Dendritic cell treated with granulocyte-macrophage colony-stimulating factor and Interleukin-4, amounts not matched to agents 40 ng/mL and 50 ng/mL, for 4 days (primary cell): ENCODE measurements around the gene ZNF155.
"Not testable (repeated sequence)": the region's sequence is repeated elsewhere in the genome, so short reads cannot be mapped to it uniquely, and the experiment has no call there.

ENCODE experiments used
- H3K27ac Mint-ChIP-seq: one replicate; pipeline ENCODE4 v1.8.0; 2022; ENCODE audit warnings: mild to moderate bottlenecking, mixed read lengths
- H3K27me3 Mint-ChIP-seq: one replicate; pipeline ENCODE4 v1.8.0; 2022; ENCODE audit warnings: mild to moderate bottlenecking, mixed read lengths
- H3K36me3 Mint-ChIP-seq: one replicate; pipeline ENCODE4 v1.8.0; 2022; ENCODE audit warnings: low read depth, mixed read lengths
- H3K4me1 Mint-ChIP-seq: one replicate; pipeline ENCODE4 v1.8.0; 2022; ENCODE audit warnings: low read depth, mixed read lengths
- H3K4me3 Mint-ChIP-seq: one replicate; pipeline ENCODE4 v1.8.0; 2022; ENCODE audit warnings: mild to moderate bottlenecking, moderate library complexity, mixed read lengths
- H3K9me3 Mint-ChIP-seq: one replicate; pipeline ENCODE4 v1.8.0; 2022; ENCODE audit warnings: mixed read lengths
- intact Hi-C: fragments of 100-400 bp; cut with micrococcal nuclease; formaldehyde crosslinking; loops from one replicate; pipeline ENCODE4 v1.15.0; 2022

ZNF155 gene

DNA sequence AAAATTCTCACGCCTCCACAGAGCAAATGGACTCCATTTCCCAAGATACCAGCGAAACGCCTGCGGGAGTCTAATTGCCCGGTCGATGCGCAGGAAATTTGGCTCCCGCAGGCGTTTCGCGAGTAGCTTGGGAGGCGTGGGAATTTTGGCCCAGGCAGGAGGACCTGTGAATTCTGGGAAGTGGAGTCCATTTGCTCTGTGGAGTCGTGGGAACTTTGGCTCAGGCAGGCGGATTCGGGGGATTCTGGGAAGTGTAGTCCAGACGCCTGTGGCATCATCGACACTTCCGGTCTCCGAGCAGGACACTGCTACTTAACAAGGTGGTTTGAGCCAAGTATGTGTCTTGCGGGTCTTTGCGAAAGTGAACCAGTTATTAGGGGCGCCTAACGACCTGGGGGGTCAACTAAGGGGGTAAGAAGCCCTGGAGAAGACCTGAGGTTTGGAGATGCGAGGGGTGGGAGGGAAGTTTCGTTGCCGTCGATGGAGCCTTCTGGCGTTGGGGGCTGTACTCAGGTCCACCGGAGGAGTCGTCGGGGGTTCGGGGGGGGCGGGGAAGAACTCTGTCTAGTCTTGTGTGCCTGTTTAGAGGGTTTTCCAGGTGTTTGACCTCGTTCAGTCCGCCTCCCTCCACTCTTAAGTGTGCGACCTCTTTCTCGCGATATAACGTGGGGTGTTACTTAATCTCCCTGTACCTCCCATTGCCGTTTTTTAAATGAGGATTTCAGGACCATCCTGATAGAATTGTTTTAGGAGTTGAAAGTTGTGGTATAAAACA is at the start of gene ZNF155:
ZNF155 (plus strand) TSS at position 277 of the 775 bp plus-strand sequence. CDS start 4,356 bp downstream, outside the sequence.
- H3K36me3 Mint-ChIP-seq, result peaks cover 28% of the 10 kb centered on the region
- peaks cover 5% of the 10 kb centered on the region for H3K4me1 Mint-ChIP-seq
- no peaks in the 10 kb centered on the region for H3K27me3 Mint-ChIP-seq
- H3K9me3 Mint-ChIP-seq, result peaks cover 20% of the 10 kb centered on the region
- intact Hi-C loops, result loop anchor here (1.0 kb wide), 3 partner anchors 18 to 129 kb away; partner anchors contain the start of genes ZNF225, ZNF230 and ZNF45
- peak within 1 kb of the TSS; percentile 88 for H3K27ac Mint-ChIP-seq
- peak within 1 kb of the TSS; percentile 90 for H3K4me3 Mint-ChIP-seq

DNA sequence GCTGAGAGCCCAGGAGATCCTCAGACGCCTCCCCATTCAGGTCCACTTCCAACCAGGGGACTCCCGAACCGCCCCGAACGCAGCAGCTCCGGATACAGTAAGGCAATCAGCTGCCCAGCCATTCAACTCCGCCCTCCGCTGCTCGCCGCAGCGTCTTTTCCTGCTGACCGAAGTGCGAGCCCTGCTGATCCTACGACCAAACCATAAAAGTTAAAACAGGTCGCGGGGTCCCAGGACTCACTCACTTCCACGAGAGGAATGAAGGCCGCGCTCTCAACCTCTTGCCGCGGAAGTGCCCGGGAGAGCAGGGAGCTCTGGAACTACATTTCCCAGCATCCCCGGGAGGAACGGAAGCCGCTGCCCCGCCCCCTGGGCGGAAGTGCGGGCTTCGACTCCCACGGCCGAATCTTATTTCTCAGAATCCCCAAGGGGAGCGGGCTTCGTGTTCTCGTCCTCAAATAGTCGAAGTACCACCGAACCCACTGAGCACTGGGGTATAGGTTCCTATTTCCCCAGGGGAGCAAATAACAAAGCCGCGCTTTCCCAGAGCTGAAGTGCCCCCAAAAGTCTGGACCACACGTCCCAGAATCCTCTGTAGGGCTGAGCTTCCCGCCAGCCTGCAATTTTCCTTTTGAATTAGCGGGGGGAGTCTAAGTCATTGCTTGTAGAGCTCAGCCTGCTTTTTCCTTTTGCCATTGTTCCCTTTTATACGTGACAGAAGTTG is 48.8 kb upstream of the ZNF155 start, which contains the start of gene ZNF45:
ZNF45 (minus strand) TSS at position 298 of the 724 bp plus-strand sequence. CDS start 13,097 bp downstream, outside the sequence.
- H3K27me3 Mint-ChIP-seq, result peaks cover 5% of the 10 kb centered on the region
- H3K9me3 Mint-ChIP-seq, result peaks cover 22% of the 10 kb centered on the region
- peaks cover 19% of the 10 kb centered on the region for H3K4me1 Mint-ChIP-seq
- H3K27ac Mint-ChIP-seq, result peak within 1 kb of the TSS; percentile 93
- peak within 1 kb of the TSS; percentile 89 for H3K4me3 Mint-ChIP-seq
- intact Hi-C loops, result loop anchor here (1.0 to 5.0 kb wide), 4 partner anchors 16 to 108 kb away; partner anchors contain the start of genes ZNF155, ZNF221 and ZNF283
- H3K36me3 Mint-ChIP-seq, result peaks cover 42% of the 10 kb centered on the region

GRCh38 chr19:43936188-43936587 is 47.8 kb upstream of the ZNF155 start:
- peaks cover 5% of the 10 kb centered on the region for H3K27me3 Mint-ChIP-seq
- H3K4me3 Mint-ChIP-seq, result no peak overlapping the region
- peaks cover 19% of the 10 kb centered on the region for H3K4me1 Mint-ChIP-seq
- H3K27ac Mint-ChIP-seq, result no peak overlapping the region
- peaks cover 31% of the 10 kb centered on the region for H3K9me3 Mint-ChIP-seq
- H3K36me3 Mint-ChIP-seq, result peaks cover 32% of the 10 kb centered on the region
- intact Hi-C loops, result no loop called here

GRCh38 chr19:43939557-43940260 is 44.3 kb upstream of the ZNF155 start:
- no peak overlapping the region for H3K4me3 Mint-ChIP-seq
- peaks cover 55% of the 10 kb centered on the region for H3K9me3 Mint-ChIP-seq
- H3K36me3 Mint-ChIP-seq, result peaks cover 7% of the 10 kb centered on the region
- intact Hi-C loops, result no loop called here
- no peaks in the 10 kb centered on the region for H3K4me1 Mint-ChIP-seq
- H3K27ac Mint-ChIP-seq, result no peak overlapping the region
- H3K27me3 Mint-ChIP-seq, result peaks cover 10% of the 10 kb centered on the region

DNA sequence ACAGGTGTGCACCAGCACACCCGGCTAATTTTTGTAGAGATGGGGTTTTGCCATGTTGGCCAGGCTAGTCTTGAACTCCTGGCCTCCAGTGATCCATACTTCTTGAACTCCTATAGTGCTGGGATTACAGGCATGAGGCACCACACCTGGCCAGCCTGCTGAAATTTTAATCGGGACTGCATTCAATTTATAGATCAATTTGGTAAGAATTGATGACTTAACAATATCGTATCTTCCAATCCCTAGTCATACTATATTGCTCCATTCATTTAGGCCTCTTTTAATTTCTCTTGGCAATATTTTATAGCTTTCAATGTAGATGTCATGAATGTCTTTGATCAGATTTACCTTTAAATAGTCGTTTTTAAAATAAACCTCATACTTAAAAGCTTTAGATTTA is 43.3 kb upstream of the ZNF155 start:
- H3K36me3 Mint-ChIP-seq, result no peaks in the 10 kb centered on the region
- H3K27me3 Mint-ChIP-seq, result peaks cover 10% of the 10 kb centered on the region
- no peaks in the 10 kb centered on the region for H3K4me1 Mint-ChIP-seq
- intact Hi-C loops, result no loop called here
- no peak overlapping the region for H3K4me3 Mint-ChIP-seq
- H3K27ac Mint-ChIP-seq, result no peak overlapping the region
- H3K9me3 Mint-ChIP-seq, result peaks cover 63% of the 10 kb centered on the region

- Mint-ChIP-seq H3K27ac (no peak overlapping the region), H3K4me3 (no peak overlapping the region), H3K4me1 (no peaks in the 10 kb centered on the region), H3K36me3 (no peaks in the 10 kb centered on the region), H3K9me3 (peaks cover 68% of the 10 kb centered on the region), H3K27me3 (peaks cover 12% of the 10 kb centered on the region)
- intact Hi-C loops, result no loop called here
Observed at GRCh38 chr19:43941209-43941608, 42.8 kb upstream of the ZNF155 start.

GRCh38 chr19:43947412-43947811 is 36.6 kb upstream of the ZNF155 start:
- intact Hi-C loops, H3K27ac Mint-ChIP-seq, H3K4me1 Mint-ChIP-seq, H3K4me3 Mint-ChIP-seq: not testable (repeated sequence)
- Mint-ChIP-seq H3K36me3 (peaks cover 13% of the 10 kb centered on the region), H3K9me3 (peaks cover 73% of the 10 kb centered on the region), H3K27me3 (peaks cover 17% of the 10 kb centered on the region)

- H3K4me3 Mint-ChIP-seq, H3K27ac Mint-ChIP-seq, H3K4me1 Mint-ChIP-seq: not testable (repeated sequence)
- Mint-ChIP-seq H3K36me3 (peaks cover 13% of the 10 kb centered on the region), H3K9me3 (peaks cover 81% of the 10 kb centered on the region), H3K27me3 (peaks cover 16% of the 10 kb centered on the region)
- intact Hi-C loops, result loop anchor here (2.0 kb wide), 1 partner anchor 53 kb away; the partner anchor contains the start of gene ZNF230
Observed at GRCh38 chr19:43949803-43950202, 34.2 kb upstream of the ZNF155 start.

DNA sequence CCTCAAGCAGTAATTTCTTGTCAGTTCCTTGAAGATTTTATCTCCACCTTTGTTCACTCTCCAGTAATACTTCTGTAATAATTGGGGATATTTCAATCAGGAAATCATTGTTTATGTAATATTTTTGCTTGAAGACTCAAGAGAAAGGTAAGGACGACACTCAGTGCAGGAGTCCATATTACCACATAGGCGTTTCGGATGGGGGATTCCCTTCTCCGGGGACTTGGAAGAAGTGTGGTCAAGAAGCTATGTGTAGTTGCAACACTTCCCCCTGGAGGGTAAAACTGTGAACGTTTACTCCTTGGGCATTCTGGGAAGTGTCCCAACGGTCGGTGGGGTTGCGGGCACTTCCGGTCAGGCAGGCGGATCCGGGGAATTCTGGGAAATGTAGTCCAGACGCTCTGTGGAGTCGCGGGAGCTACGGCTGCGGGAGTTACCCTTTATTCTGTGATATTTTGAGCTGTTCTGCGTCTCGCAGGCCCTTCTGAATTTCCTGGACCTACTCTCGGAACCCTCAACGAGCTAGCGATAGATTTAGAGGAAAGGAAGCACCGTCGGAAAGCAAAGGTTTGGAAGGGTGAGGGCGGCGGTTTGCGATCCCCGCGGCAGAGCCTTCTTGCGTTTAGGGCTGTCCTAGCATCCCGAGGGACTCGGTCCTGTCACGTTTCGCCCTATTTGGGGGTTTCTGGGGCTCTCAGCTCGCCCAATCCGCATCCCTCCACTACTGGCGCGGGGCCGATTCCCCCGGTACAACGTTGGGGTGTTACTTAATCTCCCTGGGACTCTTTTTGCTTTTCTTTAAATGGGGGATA is 32.9 kb upstream of the ZNF155 start, which contains the start of gene ZNF221:
ZNF221 (plus strand) TSS at position 395 of the 812 bp plus-strand sequence. CDS start 11,499 bp downstream, outside the sequence.
- Mint-ChIP-seq H3K36me3 (peaks cover 13% of the 10 kb centered on the region), H3K27ac (peak within 1 kb of the TSS; percentile 92), H3K27me3 (peaks cover 13% of the 10 kb centered on the region), H3K4me3 (peak within 1 kb of the TSS; percentile 99), H3K4me1 (peaks cover 8% of the 10 kb centered on the region), H3K9me3 (peaks cover 81% of the 10 kb centered on the region)
- intact Hi-C loops, result loop anchor here (1.0 to 2.0 kb wide), 2 partner anchors 16 to 52 kb away; partner anchors contain the start of genes ZNF230 and ZNF45

- H3K9me3 Mint-ChIP-seq, result peaks cover 90% of the 10 kb centered on the region
- peaks cover 10% of the 10 kb centered on the region for H3K36me3 Mint-ChIP-seq
- no peaks in the 10 kb centered on the region for H3K4me1 Mint-ChIP-seq
- intact Hi-C loops, result no loop called here
- no peak overlapping the region for H3K4me3 Mint-ChIP-seq
- no peaks in the 10 kb centered on the region for H3K27me3 Mint-ChIP-seq
- no peak overlapping the region for H3K27ac Mint-ChIP-seq
Observed at GRCh38 chr19:43956827-43957226, 27.2 kb upstream of the ZNF155 start.

DNA sequence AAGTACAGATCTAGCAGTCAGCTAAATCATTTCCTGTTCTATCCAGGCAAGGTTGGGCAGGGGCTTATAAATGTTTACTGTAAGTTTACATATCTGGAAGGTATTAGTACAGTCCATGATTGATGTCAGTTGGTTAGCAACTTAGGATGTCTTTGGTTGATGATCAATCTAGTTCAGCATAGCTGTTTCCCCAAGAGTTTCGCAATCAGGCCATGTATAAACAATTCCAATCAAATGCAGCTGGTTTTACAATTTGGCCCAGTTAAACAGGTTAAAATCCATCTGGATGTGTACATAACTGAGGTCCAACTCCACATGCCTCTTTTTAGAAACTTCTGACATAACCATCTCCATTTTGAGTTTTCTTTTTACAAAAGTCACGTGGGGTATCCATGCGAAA is 26.1 kb upstream of the ZNF155 start:
- peaks cover 92% of the 10 kb centered on the region for H3K9me3 Mint-ChIP-seq
- H3K4me3 Mint-ChIP-seq, result no peak overlapping the region
- no peaks in the 10 kb centered on the region for H3K4me1 Mint-ChIP-seq
- intact Hi-C loops, result no loop called here
- no peak overlapping the region for H3K27ac Mint-ChIP-seq
- H3K36me3 Mint-ChIP-seq, result peaks cover 10% of the 10 kb centered on the region
- no peaks in the 10 kb centered on the region for H3K27me3 Mint-ChIP-seq

DNA sequence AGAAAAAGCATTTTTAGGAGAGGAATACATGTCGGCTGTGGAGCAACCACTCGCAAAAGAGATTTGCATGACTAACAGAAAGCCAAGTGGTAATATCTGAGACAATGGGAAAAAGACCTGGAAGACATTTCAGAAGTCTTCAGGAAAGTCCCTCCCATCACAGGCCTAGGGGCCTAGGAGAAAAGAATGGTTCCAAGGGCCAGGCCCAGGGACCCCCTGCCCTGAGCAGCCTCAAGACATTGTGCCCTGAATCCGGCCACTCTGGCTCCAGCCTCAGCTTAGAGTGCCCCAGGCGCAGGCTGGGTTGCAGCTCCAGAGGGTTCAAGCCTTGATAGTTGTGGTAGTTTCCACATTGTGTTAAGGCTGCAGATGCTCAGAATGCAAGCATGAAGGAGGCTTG is 23.6 kb upstream of the ZNF155 start:
- H3K27ac Mint-ChIP-seq, result no peak overlapping the region
- peaks cover 89% of the 10 kb centered on the region for H3K9me3 Mint-ChIP-seq
- H3K27me3 Mint-ChIP-seq, result no peaks in the 10 kb centered on the region
- intact Hi-C loops, result no loop called here
- no peaks in the 10 kb centered on the region for H3K4me1 Mint-ChIP-seq
- H3K36me3 Mint-ChIP-seq, result peaks cover 24% of the 10 kb centered on the region
- H3K4me3 Mint-ChIP-seq, result no peak overlapping the region
